Daoy (cell line): ENCODE data around the gene TSPAN32. TPM values are rescaled to one million over a fixed set of nuclear protein-coding genes. Genes with fewer than 3 reads are reported as not detected.

Experiments
- DNase-seq: peaks from one replicate; pipeline ENCODE4 v3.0.0-alpha.2; 2015; ENCODE audit warnings: low read depth
- total RNA-seq: library from RNA; depleted of rRNA; stranded (reverse); fragments of >200 nt; shearing (Covaris generic); gene quantifications from 2 replicates; pipeline ENCODE4 v1.2.3, GENCODE V29; 2014

The TSPAN32 gene
- total RNA-seq, 1 experiment from 2014 or later, result not detected

GRCh38 chr11:2303627-2304505 is 2.1 kb downstream of the TSPAN32 start:
- no peak for DNase-seq

GRCh38 chr11:2304506-2305139 is 2.8 kb downstream of the TSPAN32 start:
- no peak for DNase-seq

GRCh38 chr11:2305140-2305778 is 3.4 kb downstream of the TSPAN32 start:
- DNase-seq, result peak; percentile 70

- DNase-seq, result no peak
These were observed 4.1 kb downstream of the TSPAN32 start for GRCh38 chr11:2305788-2306451.

- DNase-seq, result peak; percentile 52
These were observed 4.6 kb downstream of the TSPAN32 start for GRCh38 chr11:2306452-2306823.

GRCh38 chr11:2306877-2307500 is 5.2 kb downstream of the TSPAN32 start:
- no peak for DNase-seq

- DNase-seq, result no peak
These were observed 5.9 kb downstream of the TSPAN32 start for GRCh38 chr11:2307501-2308331.

- no peak for DNase-seq
These were observed 6.9 kb downstream of the TSPAN32 start for GRCh38 chr11:2308713-2309112.

GRCh38 chr11:2309251-2310072 is 7.6 kb downstream of the TSPAN32 start:
- DNase-seq, result no peak

GRCh38 chr11:2310073-2310785 is 8.4 kb downstream of the TSPAN32 start:
- DNase-seq, result no peak

GRCh38 chr11:2310786-2311352 is 9.1 kb downstream of the TSPAN32 start:
- DNase-seq, result no peak

- DNase-seq, result no peak
These were observed 9.7 kb downstream of the TSPAN32 start for GRCh38 chr11:2311353-2312133.

- DNase-seq, result peak; percentile 65
These were observed 10.6 kb downstream of the TSPAN32 start for GRCh38 chr11:2312232-2313042.

GRCh38 chr11:2313051-2313951 is 11.5 kb downstream of the TSPAN32 start:
- no peak for DNase-seq

- DNase-seq, result no peak
These were observed 12.3 kb downstream of the TSPAN32 start for GRCh38 chr11:2314136-2314524.
